H1 (cell line): ENCODE results near the gene CBLL1. TPM values are rescaled to one million over a fixed set of nuclear protein-coding genes. Genes with fewer than 3 reads are reported as not detected.

ENCODE experiments used
- CTCF ChIA-PET: fragments of 300-600 bp; sonication (Branson Sonifier 250); formaldehyde crosslinking; loops from one replicate; lab custom pipeline; 2021; ENCODE audit not compliant: partially characterized antibody; lab: Charles Lee
- POLR2A ChIA-PET: fragments of 300-600 bp; sonication (Branson Sonifier 250); formaldehyde crosslinking; loops from one replicate; lab custom pipeline; 2021; ENCODE audit warnings: inconsistent platforms; ENCODE audit not compliant: partially characterized antibody; lab: Charles Lee
- DNase-seq, 2 experiments: peaks; one replicate each; pipeline versions ENCODE4 v3.0.0 to v3.0.0-alpha.2; 2010 to 2022; ENCODE audit warnings: low spot score in 2 of 2, low read depth in 1 of 2, mixed read lengths in 1 of 2
- FAIRE-seq: peaks from 2 replicates; lab custom pipeline; 2011; peaks lifted over from hg19 to GRCh38; lab: Jason Lieb, UNC
- H2AFZ ChIP-seq: 2 replicates; pipeline ENCODE4 v1.8.1; 2012; ENCODE audit warnings: low read length, inconsistent platforms
- H2AK5ac ChIP-seq: 2 replicates; pipeline ENCODE4 v1.6.1; 2013; ENCODE audit warnings: low read depth, low read length
- H2BK120ac ChIP-seq: replicated peaks from 2 replicates; pipeline ENCODE3; 2013; ENCODE audit warnings: low read depth, low read length, inconsistent platforms
- H2BK12ac ChIP-seq: 2 replicates; pipeline ENCODE4 v1.6.1; 2013; ENCODE audit warnings: low read depth, low read length
- H2BK15ac ChIP-seq: 2 replicates; pipeline ENCODE4 v1.6.1; 2013; ENCODE audit warnings: low read length
- H2BK20ac ChIP-seq: 2 replicates; pipeline ENCODE4 v1.6.1; 2013; ENCODE audit warnings: low read length
- H2BK5ac ChIP-seq: 2 replicates; pipeline ENCODE4 v1.6.1; 2013; ENCODE audit warnings: low read depth, low read length
- H3K14ac ChIP-seq: 2 replicates; pipeline ENCODE4 v1.6.1; 2013; ENCODE audit warnings: inconsistent platforms; ENCODE audit not compliant: insufficient read length
- H3K18ac ChIP-seq: 2 replicates; pipeline ENCODE4 v1.6.1; 2013; ENCODE audit warnings: low read length; ENCODE audit errors: extremely low read depth
- H3K23ac ChIP-seq: 2 replicates; pipeline ENCODE4 v1.6.1; 2013; ENCODE audit warnings: inconsistent platforms; ENCODE audit not compliant: insufficient read length
- H3K23me2 ChIP-seq: 2 replicates; pipeline ENCODE4 v1.6.1; 2013; ENCODE audit warnings: low read depth, low read length
- H3K27ac ChIP-seq: 2 replicates; pipeline ENCODE4 v1.6.1; 2011; ENCODE audit warnings: low read depth, low read length, inconsistent platforms
- H3K27me3 ChIP-seq, 4 experiments: replicated peaks in 1 of 4; 1 replicate in 1 of 4; 2 replicates in 3 of 4; pipeline versions ENCODE4 v1.6.1 to v1.8.1; 2011 to 2013; ENCODE audit warnings: low read length in 3 of 4, mild to moderate bottlenecking in 3 of 4, inconsistent platforms in 2 of 4, mixed read lengths in 2 of 4, moderate library complexity in 1 of 4; ENCODE audit not compliant: control insufficient read depth in 3 of 4, insufficient read depth in 3 of 4; ENCODE audit errors: extremely low read depth in 1 of 4
- H3K36me3 ChIP-seq, 4 experiments: 2 replicates each; pipeline versions ENCODE4 v1.6.1 to v1.8.1; 2011 to 2013; ENCODE audit warnings: mild to moderate bottlenecking in 4 of 4, low read length in 3 of 4, moderate library complexity in 2 of 4, control low read depth in 1 of 4, inconsistent platforms in 1 of 4; ENCODE audit not compliant: insufficient read depth in 4 of 4, control insufficient read depth in 2 of 4
- H3K4ac ChIP-seq: replicated peaks from 2 replicates; pipeline ENCODE3; 2013; ENCODE audit warnings: low read length, low read depth, mixed read lengths, inconsistent platforms; ENCODE audit not compliant: insufficient read length
- H3K4me1 ChIP-seq, 4 experiments: replicated peaks in 1 of 4; 1 replicate in 1 of 4; 2 replicates in 3 of 4; pipeline versions ENCODE4 v1.6.1 to v1.8.1; 2011 to 2013; ENCODE audit warnings: low read length in 3 of 4, inconsistent platforms in 2 of 4, mixed read lengths in 1 of 4; ENCODE audit not compliant: insufficient read depth in 4 of 4, control insufficient read depth in 3 of 4
- H3K4me2 ChIP-seq, 2 experiments: 2 replicates each; pipeline versions ENCODE4 v1.6.1 to v1.8.1; 2011 to 2013; ENCODE audit warnings: low read depth in 2 of 2, low read length in 2 of 2, control low read depth in 1 of 2, inconsistent platforms in 1 of 2, mild to moderate bottlenecking in 1 of 2; ENCODE audit not compliant: insufficient read depth in 1 of 2
- H3K4me3 ChIP-seq, 4 experiments: fragments of 200-600, 300-600 bp in 1 of 4; sonication (generic), shearing (Covaris generic), sonication (Bioruptor Twin) in 1 of 4; 2 replicates each; pipeline versions ENCODE4 v1.5.1 to v1.8.1; 2011 to 2016; ENCODE audit warnings: low read length in 4 of 4, low read depth in 3 of 4, control low read depth in 2 of 4, inconsistent platforms in 2 of 4, mild to moderate bottlenecking in 2 of 4, mixed read lengths in 1 of 4, moderate library complexity in 1 of 4; ENCODE audit not compliant: insufficient read depth in 2 of 4; ENCODE audit errors: extremely low read depth in 1 of 4
- H3K56ac ChIP-seq: replicated peaks from 2 replicates; pipeline ENCODE3; 2013; ENCODE audit warnings: low read depth, mild to moderate bottlenecking, mixed read lengths, low read length, inconsistent platforms; ENCODE audit not compliant: insufficient read length
- H3K79me1 ChIP-seq: 2 replicates; pipeline ENCODE4 v1.6.1; 2013; ENCODE audit warnings: low read depth, low read length, control low read depth
- H3K79me2 ChIP-seq, 2 experiments: 2 replicates each; pipeline versions ENCODE4 v1.6.1 to v1.8.1; 2012 to 2013; ENCODE audit warnings: low read length in 2 of 2, mild to moderate bottlenecking in 2 of 2, inconsistent platforms in 1 of 2; ENCODE audit not compliant: insufficient read depth in 2 of 2, control insufficient read depth in 1 of 2
- H3K9ac ChIP-seq, 4 experiments: replicated peaks in 1 of 4; 1 replicate in 1 of 4; 2 replicates in 3 of 4; pipeline versions ENCODE4 v1.6.1 to v1.8.1; 2011 to 2013; ENCODE audit warnings: low read depth in 3 of 4, low read length in 3 of 4, control low read depth in 2 of 4, mild to moderate bottlenecking in 2 of 4, moderate library complexity in 2 of 4, inconsistent platforms in 1 of 4; ENCODE audit errors: extremely low read depth in 1 of 4
- H3K9me3 ChIP-seq, 2 experiments: 2 replicates each; pipeline versions ENCODE4 v1.6.1 to v1.8.1; 2012 to 2013; ENCODE audit warnings: mild to moderate bottlenecking in 2 of 2, moderate library complexity in 2 of 2, control low read depth in 1 of 2, inconsistent platforms in 1 of 2, low read depth in 1 of 2, low read length in 1 of 2, mixed read lengths in 1 of 2; ENCODE audit not compliant: insufficient read depth in 2 of 2
- H4K20me1 ChIP-seq, 2 experiments: replicated peaks in 1 of 2; 2 replicates each; pipeline versions ENCODE3 to v1.8.1; 2011 to 2013; ENCODE audit warnings: inconsistent platforms in 2 of 2, low read length in 2 of 2, mild to moderate bottlenecking in 1 of 2; ENCODE audit not compliant: insufficient read depth in 2 of 2, control insufficient read depth in 1 of 2
- H4K5ac ChIP-seq: 2 replicates; pipeline ENCODE4 v1.6.1; 2013; ENCODE audit warnings: low read length, low read depth, mixed read lengths, inconsistent platforms; ENCODE audit not compliant: insufficient read length
- H4K8ac ChIP-seq: 2 replicates; pipeline ENCODE4 v1.8.0; 2013; ENCODE audit warnings: mild to moderate bottlenecking, moderate library complexity, low read length, inconsistent platforms; ENCODE audit not compliant: insufficient read depth; ENCODE audit errors: extremely low read depth
- H4K91ac ChIP-seq: replicated peaks from 2 replicates; pipeline ENCODE3; 2013; ENCODE audit warnings: low read length, mixed read lengths, inconsistent platforms; ENCODE audit not compliant: insufficient read length
- BACH1 ChIP-seq: IDR thresholded peaks from 2 replicates; pipeline ENCODE4 v1.6.1; 2012; ENCODE audit warnings: low read length, improper control_type of control experiment
- GTF2F1 ChIP-seq: IDR thresholded peaks from 2 replicates; pipeline ENCODE4 v1.6.1; 2012; ENCODE audit warnings: low read depth, low read length, improper control_type of control experiment, borderline replicate concordance
- KDM1A ChIP-seq: fragments of 200-600, 300-600 bp; sonication (generic); IDR thresholded peaks from 2 replicates; pipeline ENCODE4 v1.7.1; 2016; ENCODE audit warnings: mild to moderate bottlenecking, low read length, borderline replicate concordance
- KDM4A ChIP-seq: IDR thresholded peaks from one replicate; pipeline ENCODE4 v1.7.1; 2012; ENCODE audit warnings: low read depth, mild to moderate bottlenecking, moderate library complexity, low read length, inconsistent platforms; ENCODE audit not compliant: severe bottlenecking
- NANOG ChIP-seq: IDR thresholded peaks from 2 replicates; pipeline ENCODE4 v1.6.1; 2011; ENCODE audit warnings: low read length, low read depth, mild to moderate bottlenecking, inconsistent platforms; ENCODE audit not compliant: insufficient read depth, poor library complexity, severe bottlenecking
- NRF1 ChIP-seq: IDR thresholded peaks from 2 replicates; pipeline ENCODE4 v1.6.1; 2011; ENCODE audit warnings: mild to moderate bottlenecking, low read depth, low read length, improper control_type of control experiment
- POLR2AphosphoS5 ChIP-seq: IDR thresholded peaks from 2 replicates; pipeline ENCODE4 v1.6.1; 2011; ENCODE audit warnings: low read depth, low read length
- RAD21 ChIP-seq, 2 experiments: IDR thresholded peaks in 1 of 2; conservative IDR thresholded peaks in 1 of 2; 2 replicates each; pipeline ENCODE4 v1.6.1; 2011; ENCODE audit warnings: low read depth in 2 of 2, low read length in 2 of 2, improper control_type of control experiment in 1 of 2, inconsistent platforms in 1 of 2, mild to moderate bottlenecking in 1 of 2, moderate library complexity in 1 of 2
- RBBP5 ChIP-seq: IDR thresholded peaks from 2 replicates; pipeline ENCODE4 v1.7.1; 2012; ENCODE audit warnings: low read depth, mild to moderate bottlenecking, inconsistent platforms, low read length, moderate library complexity, borderline replicate concordance
- RFX5 ChIP-seq: IDR thresholded peaks from 2 replicates; pipeline ENCODE4 v1.6.1; 2011; ENCODE audit warnings: low read depth, low read length, improper control_type of control experiment, borderline replicate concordance
- RNF2 ChIP-seq: fragments of 200-900, 300-1000 bp; sonication (generic); IDR thresholded peaks from 2 replicates; pipeline ENCODE4 v1.7.1; 2016; ENCODE audit warnings: borderline replicate concordance, low read depth, mild to moderate bottlenecking, antibody characterized with exemption, low read length; ENCODE audit not compliant: poor library complexity, severe bottlenecking; ENCODE audit errors: missing control alignments
- SIN3A ChIP-seq, 2 experiments: IDR thresholded peaks in 1 of 2; conservative IDR thresholded peaks in 1 of 2; 2 replicates each; pipeline ENCODE4 v1.6.1; 2011 to 2012; ENCODE audit warnings: low read length in 2 of 2, improper control_type of control experiment in 1 of 2, low read depth in 1 of 2, mild to moderate bottlenecking in 1 of 2
- SP1 ChIP-seq: IDR thresholded peaks from 2 replicates; pipeline ENCODE4 v1.6.1; 2011; ENCODE audit warnings: low read depth, low read length
- TEAD4 ChIP-seq: IDR thresholded peaks from 2 replicates; pipeline ENCODE4 v1.6.1; 2012; ENCODE audit warnings: low read depth, low read length, inconsistent platforms, mixed read lengths
- WGBS, 2 experiments: shearing (Covaris generic) in 1 of 2; methylation state at CpG; one replicate each; pipeline versions ENCODE4 v1.1.6 to v1.1.7; 2013 to 2015; ENCODE audit warnings: low lambda C conversion rate in 2 of 2, mixed read lengths in 2 of 2, inconsistent platforms in 1 of 2, low coverage in 1 of 2, missing lambda C conversion rate in 1 of 2; ENCODE audit not compliant: insufficient replicate concordance in 2 of 2, insufficient coverage in 1 of 2, insufficient read length in 1 of 2; ENCODE audit errors: extremely low coverage in 1 of 2, missing lambda C conversion rate in 1 of 2; 5-methylcytosine and 5-hydroxymethylcytosine counted together
- polyA plus RNA-seq, 7 experiments: library from polyadenylated mRNA; depleted of rRNA in 3 of 7; stranded (reverse) in 5 of 7; unstranded in 2 of 7; fragments of >200 nt in 5 of 7; fragments of 200-250 nt in 2 of 7; gene quantifications; 1 replicate in 5 of 7; 2 replicates in 1 of 7; 4 replicates in 1 of 7; pipeline versions ENCODE4 v1.2.1 to v1.2.3, GENCODE V29; 2011 to 2013; ENCODE audit warnings: missing spikeins in 2 of 7, mixed read lengths in 2 of 7
- total RNA-seq: library from RNA; stranded (reverse); fragmentation: NEBNext Ultra II Directional; extraction: Animal tissue kit (Norgen Biotek cat#: 25700); gene quantifications from 2 replicates; pipeline ENCODE4 v1.2.1, GENCODE V29; 2021

CBLL1 gene
- total and polyA plus RNA-seq, 2 of the 8 experiments (the other 6 are each of a cell fraction or from before 2014, with no cell fraction given): 27.0 to 34.0 TPM

DNA sequence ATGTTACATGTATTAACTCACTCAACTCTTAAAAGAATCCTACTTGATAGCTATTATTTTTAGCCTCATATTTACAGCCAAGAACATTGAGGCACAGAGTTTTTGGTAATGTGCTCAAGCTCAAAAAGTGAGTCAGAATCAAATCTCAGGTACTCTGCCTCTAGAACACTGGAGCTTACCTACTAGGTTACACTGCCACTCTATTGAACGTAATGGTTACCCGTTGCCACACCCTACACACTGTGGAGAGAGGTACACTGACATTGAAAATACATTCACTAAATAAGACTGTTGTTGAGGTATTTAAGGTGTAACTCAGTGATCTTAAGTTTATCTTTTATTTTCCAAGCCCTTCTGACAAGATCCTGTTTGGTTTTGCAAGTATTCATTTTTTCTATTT, 41.2 kb downstream of the CBLL1 start:
- H4K5ac ChIP-seq: no peak overlapping the region
- WGBS, 2 experiments: 93% methylated on average over 2 of the region's 2 CpGs; no CpG with 5 or more reads in 1 of the 2 experiments
- H3K18ac ChIP-seq: no peak overlapping the region
- no peak overlapping the region for H2BK120ac ChIP-seq
- POLR2A ChIA-PET: no interaction called here
- H4K91ac ChIP-seq: no peak overlapping the region
- no peaks in the 10 kb centered on the region; a peak in 1 of 7 replicates for H3K4me1 ChIP-seq
- H2BK15ac ChIP-seq: no peak overlapping the region
- no peak overlapping the region for H3K14ac ChIP-seq
- no peak overlapping the region for H3K23ac ChIP-seq
- H2AK5ac ChIP-seq: no peak overlapping the region
- H4K20me1 ChIP-seq: no peaks in the 10 kb centered on the region
- H2BK5ac ChIP-seq: no peak overlapping the region
- CTCF ChIA-PET: interaction anchor here (0.7 to 1.7 kb wide), 5 partner anchors 13 to 90 kb away, joined by 3 to 4 read pairs (median 3); no protein-coding TSS in a partner anchor
- H3K4ac ChIP-seq: no peak overlapping the region
- no peak overlapping the region for H2AFZ ChIP-seq
- H3K79me2 ChIP-seq: no peaks in the 10 kb centered on the region
- no peaks in the 10 kb centered on the region for H3K23me2 ChIP-seq
- no peak overlapping the region for H3K27ac ChIP-seq
- no peak overlapping the region for H2BK12ac ChIP-seq
- FAIRE-seq (no peak), DNase-seq (no peak)
- H3K27me3 ChIP-seq: no peaks in the 10 kb centered on the region; a peak in 1 of 7 replicates
- H3K79me1 ChIP-seq: no peaks in the 10 kb centered on the region
- H4K8ac ChIP-seq: no peak overlapping the region
- H2BK20ac ChIP-seq: no peak overlapping the region
- TF ChIP-seq SP1 (no peak), RAD21 (IDR thresholded peaks at IDR 0.05 in 1 of 2, conservative IDR thresholded peaks at IDR 0.05 in 1 of 2; ENCODE audit: low read depth in 2 of 2, low read length in 2 of 2) (no peak), TEAD4 (no peak), POLR2AphosphoS5 (no peak), NANOG (no peak), RFX5 (no peak), NRF1 (no peak), KDM4A (no peak), RBBP5 (no peak), BACH1 (no peak), RNF2 (no peak), GTF2F1 (no peak), KDM1A (no peak), SIN3A (conservative IDR thresholded peaks at IDR 0.05 in 1 of 2, IDR thresholded peaks at IDR 0.05 in 1 of 2; ENCODE audit: low read depth in 1 of 2, low read length in 2 of 2) (no peak)
- no peak overlapping the region for H3K4me2 ChIP-seq
- no peak overlapping the region for H3K4me3 ChIP-seq
- H3K56ac ChIP-seq: no peak overlapping the region
- no peaks in the 10 kb centered on the region for H3K36me3 ChIP-seq
- no peaks in the 10 kb centered on the region for H3K9me3 ChIP-seq
- H3K9ac ChIP-seq: no peak overlapping the region
